ENCODE measurements around the gene SF3B6.

DNA sequence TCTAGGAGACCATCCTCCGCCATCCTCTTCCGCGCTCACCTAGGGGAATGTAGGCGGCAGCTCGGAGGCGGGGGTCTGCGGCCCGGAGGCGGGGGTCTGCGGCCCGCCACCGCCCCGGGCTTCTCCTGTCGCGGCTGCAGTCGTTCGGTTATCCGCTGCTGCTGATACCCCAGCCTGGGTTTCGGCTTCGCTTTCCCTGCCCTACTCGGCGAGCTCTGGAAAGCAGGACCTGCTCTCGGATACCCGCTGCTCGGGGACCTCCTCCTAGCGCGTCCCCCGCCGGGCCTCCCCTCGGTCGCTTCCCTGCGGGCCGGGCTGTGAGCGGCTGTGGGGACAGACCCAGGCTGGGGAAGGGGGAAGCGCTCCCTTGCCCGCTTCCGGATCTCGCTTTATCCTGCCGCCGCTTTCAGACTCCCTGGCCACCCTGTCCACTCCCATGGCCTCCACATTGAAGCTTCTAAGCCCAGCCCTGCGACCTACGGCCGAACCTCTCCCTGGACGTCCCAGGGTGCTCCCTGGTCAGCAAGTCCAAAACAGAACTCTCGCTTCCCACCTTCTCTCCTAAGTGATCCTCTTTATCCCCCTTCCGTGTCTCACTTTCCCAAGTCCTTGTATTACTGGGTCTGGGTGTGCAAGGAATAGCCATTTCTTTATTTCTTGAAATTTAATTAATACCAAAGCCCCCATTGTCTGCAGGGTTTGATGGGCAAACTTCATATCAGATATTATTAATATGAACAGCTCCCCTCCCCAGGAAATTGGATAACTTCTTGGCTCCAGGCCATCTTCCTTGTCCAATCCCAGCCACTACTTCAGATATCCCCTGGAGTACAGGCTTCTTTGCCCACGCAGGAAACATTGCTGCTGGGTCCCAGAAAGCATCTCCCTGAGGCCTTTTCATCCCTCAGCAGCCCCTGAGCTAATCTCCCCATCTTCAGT, 25.8 kb downstream of the SF3B6 start:
- TF ChIP-seq CTCF (IDR thresholded peaks at IDR 0.05; ENCODE audit: extremely low read depth in 1 of 2, insufficient read depth in 1 of 2, low read depth in 1 of 2, low read length in 2 of 2) (no peak), POLR2A (IDR thresholded peaks at IDR 0.05; ENCODE audit: low read depth, low read length) (no peak), POLR2AphosphoS5 (IDR thresholded peaks at IDR 0.05; ENCODE audit: insufficient read depth, low read depth, low read length) (no peak), EZH2 (IDR thresholded peaks at IDR 0.05; ENCODE audit: borderline replicate concordance, low read depth, low read length, severe bottlenecking) (no peak), FOS (IDR thresholded peaks at IDR 0.05; ENCODE audit: borderline replicate concordance, insufficient read depth, low read length) (no peak), JUN (IDR thresholded peaks at IDR 0.05; ENCODE audit: borderline replicate concordance, insufficient read depth, insufficient read length, low read depth) (no peak)

Measured in endothelial cell of umbilical vein (primary cell).